GM21390 (cell line): ENCODE measurements around the gene NOL12.

Experiments used
- ATAC-seq: cut with Tn5 transposase; IDR thresholded peaks from one replicate; pipeline ENCODE4 v1.9.1; 2021; ENCODE audit not compliant: unreplicated experiment

Gene NOL12

DNA sequence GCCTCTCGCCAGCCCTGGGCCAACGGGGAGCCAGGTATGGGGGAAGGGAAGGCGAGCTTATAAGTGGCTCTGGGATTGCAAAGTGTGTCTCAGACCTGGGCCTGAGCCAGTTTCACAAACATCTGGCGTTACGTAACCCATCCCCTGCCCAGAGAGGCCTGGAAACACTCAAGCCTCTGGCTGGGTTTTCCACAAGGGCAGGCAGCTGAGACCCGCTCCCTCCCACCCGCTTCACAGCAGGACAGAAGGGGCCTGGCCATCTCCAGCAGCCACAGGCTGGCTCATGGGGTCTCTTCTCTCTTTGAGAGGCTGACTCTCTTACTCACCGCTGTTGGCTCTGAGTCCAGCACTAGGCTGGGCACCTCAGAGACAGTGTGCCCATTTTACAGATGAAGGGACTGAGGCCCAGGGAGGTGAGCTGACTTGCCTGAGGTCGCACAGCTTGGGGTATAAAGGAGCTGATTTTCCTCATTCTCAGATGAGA is 55.2 kb downstream of the NOL12 start:
- no peak for ATAC-seq

DNA sequence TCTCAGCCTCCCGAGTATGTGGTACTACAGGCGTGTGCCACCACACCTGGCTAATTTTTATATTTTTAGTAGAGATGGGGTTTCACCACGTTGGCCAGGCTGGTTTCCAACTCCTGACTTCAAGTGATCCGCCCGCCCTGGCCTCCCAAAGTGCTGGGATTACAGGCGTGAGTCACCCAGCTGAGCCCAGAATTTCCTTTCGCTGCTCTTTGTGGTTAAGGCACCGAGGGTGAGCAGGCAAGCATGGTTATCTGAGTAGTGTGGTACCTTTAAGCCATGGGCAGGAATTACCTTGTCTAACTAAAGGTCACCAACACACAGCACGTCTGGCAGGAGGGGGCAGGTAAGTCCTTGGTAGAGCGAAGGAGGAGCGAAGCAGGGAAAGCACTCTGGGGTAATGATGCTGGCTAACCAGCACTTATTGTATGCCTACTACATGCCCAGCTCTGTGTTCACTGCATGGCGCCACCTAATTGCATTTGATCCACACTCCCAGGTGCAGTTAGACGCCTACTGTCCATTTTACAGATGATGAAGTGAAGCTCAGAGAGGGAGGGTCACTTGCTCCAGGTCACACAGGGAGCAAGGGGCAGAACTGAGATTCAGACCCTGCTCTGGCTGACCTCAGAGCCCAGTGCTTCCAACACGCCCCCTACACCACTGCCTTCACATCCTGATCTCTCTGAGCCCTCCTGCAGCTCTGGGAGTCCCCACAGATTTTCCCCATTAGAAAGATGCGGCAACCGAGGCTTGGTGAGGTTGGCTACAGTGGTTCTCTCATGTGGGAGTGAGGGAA is 56.4 kb downstream of the NOL12 start:
- ATAC-seq: no peak
